Measurements from ENCODE around the gene LITAF.
"Not testable (repeated sequence)": the region's sequence is repeated elsewhere in the genome, so short reads cannot be mapped to it uniquely, and the experiment has no call there.

LITAF gene

DNA sequence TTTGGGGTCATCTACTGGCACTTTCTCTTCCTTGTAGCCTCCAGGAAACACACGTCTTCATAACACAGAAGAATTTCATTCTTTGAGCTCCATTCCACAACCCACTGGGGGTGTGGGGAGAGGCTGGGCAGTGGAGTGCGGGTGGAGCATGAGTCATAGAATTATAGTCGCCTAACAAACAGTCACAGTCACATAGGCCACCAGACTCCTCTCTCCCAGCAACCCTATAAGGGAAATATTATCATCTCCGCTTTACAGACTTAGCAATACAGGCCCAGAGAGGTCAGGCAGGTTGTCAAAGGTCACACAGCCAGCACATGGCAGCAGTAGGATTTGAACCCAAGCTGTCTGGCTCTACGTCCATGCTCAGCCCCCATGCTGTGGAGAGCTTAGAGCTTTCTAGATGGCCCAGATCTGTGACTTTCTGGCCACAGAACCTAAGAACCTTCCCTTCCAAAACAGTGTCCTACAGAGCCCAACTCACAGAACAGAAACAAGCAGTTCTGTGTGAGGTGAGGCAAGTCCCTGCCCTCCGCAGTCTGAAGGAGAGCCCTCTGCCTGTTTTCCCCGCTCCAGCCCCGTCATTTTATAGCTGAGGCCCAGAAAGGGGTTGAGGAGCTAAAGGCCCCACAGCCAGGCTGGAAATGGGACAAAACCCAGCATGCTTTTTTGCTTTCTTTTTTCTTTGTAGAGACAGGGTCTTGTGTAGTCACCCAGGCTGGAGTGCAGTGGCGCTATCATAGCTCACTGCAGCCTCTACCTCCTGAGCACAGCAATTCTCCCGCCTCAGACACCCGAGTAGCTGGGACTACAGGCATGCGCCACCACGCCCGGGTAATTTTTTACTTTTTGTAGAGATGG, 10.7 kb upstream of the LITAF start:
- DNase-seq, result no peak

DNA sequence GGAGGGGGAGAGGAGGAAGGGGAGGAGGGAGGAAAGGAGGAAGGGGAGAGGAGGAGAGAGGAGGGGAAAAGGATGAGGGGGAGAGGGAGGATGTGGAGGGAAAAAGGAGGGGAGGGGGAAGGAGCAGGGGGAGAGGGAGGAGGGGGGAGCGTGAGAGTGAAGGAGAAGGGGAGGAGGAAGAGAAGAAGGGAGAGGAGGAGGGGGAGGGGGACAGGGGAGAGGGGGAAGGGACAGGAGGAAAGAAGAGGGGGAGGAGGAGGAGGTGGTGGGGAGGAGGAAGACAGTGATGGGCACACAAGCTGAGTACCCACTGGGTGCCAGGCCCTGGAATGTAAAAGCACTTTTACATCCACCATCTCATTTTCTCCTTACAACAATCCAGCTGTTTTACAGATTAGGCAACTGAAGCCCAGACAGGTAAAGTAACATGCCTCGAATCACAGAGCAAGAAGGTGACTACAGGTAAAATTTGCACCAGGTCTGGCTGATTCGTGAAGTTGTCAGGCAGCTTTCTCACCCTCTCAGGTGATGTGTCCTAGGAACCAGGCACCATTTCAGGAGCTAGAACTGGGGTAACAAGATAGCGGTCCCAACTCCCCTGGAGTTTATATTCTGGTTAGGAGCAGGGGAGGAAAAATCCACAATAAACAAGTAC, 10.0 kb upstream of the LITAF start:
- no peak for DNase-seq

DNA sequence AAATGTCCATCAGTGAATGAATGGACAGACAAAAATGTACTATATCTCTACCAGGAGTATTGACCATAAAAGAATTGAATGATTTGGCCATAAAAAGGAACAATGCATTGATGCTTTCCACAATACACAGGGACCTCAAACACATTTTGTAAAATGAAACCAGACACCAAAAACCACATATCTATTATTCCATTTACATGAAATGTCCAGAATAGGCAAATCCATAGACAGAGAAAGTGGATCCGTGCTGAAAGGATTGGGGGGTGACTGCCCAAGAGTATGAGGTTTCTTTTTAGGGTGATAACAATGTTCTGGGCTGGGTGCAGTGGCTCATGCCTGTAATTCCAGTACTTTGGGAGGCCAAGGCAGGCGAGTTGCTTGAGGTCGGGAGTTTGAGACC, 6.9 kb upstream of the LITAF start:
- DNase-seq, result no peak

DNA sequence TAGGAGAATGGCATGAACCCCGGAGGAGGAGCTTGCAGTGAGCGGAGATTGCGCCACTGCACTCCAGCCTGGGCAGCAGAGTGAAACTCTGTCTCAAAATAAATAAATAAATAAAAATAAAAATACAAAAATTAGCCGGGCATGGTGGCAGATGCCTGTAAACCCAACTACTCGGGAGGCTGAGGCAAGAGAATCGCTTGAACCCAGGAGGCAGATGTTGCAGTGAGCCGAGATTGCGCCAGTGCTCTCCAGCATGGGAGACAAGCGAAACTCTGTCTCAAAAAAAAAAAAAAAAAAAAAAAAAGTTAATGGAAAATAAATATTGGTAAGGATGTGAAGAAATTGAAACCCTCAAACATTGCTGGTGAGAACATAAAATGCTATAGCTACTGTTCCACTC, 6.4 kb upstream of the LITAF start:
- DNase-seq, result not testable (repeated sequence)

DNA sequence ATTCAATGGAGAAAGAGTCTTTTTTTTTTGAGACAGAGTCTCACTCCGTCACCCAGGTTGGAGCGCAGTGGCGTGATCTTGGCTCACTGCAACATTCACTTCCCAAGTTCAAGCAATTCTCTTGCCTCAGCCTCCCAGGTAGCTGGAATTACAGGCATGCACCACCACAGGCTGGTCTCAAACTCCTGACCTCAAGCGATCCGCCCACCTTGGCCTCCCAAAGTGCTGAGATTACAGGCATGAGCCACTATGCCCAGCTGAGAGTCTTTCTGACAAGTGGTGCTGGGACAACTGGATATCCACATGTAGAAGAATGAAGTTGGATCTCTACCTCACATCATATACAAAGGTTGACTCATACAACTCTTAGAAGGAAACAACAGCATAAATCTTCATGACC, 4.9 kb upstream of the LITAF start:
- not testable (repeated sequence) for DNase-seq

DNA sequence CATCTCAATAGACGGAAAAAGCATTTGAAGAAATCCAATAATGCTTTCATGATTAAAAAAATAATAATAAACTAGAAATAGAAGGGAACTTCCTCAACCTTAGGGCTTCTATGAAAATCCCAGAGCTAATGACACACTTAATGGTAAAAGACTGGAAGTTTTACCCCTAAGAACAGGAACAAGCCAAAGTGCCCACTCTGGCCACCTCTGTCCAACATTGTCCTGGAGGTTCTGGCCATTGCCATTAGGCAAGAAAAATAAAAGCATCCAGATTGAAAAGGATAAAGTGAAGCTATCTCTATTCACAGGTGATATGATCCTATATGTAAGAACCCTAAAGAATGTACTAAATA, 2.5 kb upstream of the LITAF start:
- DNase-seq, result no peak

DNA sequence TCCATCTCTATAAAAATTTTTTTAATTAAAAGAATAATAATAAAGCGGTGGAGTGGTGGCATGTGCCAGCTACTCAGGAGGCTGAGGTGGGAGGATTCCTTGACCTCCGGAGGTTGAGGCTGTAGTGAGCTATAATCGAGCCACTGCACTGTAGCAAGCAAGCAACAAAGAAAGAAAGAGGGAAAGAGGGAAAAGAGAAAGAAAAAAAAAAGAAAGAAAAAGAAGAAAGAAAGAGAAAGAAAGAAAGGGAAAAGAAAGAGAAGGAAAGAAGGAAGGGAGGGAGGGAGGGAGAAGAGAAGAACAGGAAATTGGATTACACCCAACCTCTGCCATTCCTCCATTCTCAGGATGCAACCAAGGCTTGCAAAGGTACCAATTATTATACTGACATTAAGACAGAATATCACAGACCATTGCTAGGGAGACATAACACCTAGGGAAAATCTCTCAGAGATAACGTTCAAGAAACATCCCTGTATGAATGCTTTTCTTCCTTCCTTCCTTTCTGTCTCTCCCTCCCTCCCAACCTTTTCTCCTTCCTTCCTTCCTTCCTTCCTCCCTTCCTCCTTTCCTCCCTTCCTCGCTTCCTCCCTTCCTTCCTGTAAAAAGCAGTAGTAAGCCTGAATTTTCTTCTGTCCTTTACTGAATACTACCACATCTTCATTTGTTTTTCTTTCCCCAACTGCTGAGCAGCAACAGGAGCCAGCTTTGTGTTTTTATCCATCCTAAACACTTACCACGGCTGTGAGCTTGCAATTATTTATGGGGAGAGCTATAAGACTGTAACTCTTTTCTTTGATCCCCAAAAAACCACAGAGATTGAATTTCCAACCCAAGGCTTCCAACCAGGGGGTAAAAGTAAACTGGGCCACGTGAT, 1.8 kb upstream of the LITAF start:
- no peak for DNase-seq

DNA sequence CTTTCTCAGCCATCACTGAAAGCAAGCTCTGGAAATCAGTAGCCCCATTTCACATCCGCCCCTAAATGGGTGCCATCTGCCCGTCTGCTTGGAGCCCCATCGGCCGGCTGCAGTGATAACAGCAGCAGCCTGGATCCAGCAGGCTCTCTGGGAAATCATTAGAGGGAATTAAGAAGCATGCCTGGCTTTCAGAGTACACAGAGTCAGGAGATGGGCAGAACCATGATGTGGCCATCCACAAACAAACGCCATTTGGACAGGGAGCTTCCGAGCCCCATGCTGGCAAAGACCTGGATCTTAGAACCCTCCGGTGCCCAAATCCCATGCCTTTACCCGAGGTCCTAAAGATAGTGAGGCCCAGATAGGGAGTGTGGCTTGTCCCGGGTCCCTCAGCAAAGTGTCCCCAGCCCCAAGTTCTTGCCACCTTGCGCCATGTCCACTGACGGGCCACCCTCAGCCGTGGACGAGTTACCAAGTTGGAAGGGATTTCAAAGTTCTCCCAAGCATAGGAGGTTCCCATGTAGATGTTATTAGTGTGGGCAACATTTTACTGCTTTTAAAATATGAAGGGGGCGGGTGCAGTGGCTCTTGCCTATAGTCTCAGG, 1.0 kb upstream of the LITAF start:
- DNase-seq, result no peak

DNA sequence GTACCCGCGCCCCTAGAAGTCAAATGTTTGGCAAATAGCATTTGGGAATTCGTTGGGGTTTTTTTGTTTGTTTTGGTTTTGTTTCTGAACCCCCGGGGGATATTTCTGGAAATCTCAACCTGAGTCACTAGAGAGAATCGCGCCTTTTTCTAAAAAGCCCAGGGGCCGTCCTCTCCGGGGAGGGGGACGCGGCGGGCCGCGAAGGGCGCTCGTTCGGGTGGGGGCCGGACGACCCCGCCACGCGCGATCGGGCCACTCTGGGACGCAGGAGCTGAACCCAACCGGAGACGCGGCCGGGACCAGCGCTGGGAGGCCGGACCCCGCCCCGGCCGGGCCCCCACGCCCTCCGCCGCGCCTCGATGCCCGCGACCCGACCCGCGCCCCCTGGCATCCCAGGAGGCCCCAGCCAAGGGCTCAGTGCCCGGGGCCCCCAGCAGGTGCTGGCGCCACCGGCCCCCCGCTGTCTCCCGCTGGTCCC, 302 bp downstream of the LITAF start:
- no peak for DNase-seq

DNA sequence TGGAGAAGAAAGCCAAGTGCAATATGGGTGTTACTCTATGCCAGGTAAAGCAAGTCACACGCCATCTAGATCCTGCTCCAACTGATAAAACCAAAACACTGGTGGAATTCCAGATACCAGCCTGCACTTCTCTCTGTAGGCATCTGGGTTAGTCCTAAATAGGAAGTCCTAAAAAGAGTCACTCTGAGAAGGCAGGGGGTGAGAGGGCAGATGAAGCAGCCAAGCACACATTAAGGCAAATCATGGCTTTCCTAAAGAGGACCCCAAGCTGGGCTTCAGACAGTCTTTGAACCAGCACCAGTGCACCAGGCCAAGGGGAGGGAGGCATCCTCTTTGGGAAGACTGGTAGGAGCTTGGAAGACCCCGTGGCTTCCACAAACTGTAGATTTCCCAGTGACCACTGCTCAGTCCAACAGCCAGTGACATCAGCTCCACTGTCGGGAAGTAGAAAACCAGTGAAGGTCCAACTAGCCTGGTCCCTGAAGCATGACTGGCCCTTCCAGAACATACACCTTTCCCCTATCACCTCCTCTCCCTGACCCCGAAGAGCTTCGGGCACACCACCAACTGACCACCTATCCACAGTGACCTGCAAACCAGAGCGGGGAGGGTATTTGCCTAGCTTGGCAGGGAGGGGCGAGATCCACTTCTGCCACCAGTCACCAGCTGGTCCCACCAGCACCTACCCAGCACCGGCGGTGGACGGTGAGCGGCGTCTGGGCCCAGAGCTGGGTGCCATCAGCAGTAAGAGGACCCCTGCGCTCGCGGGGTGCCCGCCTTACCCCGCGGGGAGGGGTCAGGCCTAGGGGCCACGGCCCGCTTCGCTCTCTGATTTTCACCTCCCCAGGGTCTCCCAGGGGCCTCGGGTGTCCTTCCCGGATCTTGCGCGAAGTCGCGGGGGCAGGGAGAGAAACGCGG, 1.0 kb downstream of the LITAF start:
- no peak for DNase-seq

DNA sequence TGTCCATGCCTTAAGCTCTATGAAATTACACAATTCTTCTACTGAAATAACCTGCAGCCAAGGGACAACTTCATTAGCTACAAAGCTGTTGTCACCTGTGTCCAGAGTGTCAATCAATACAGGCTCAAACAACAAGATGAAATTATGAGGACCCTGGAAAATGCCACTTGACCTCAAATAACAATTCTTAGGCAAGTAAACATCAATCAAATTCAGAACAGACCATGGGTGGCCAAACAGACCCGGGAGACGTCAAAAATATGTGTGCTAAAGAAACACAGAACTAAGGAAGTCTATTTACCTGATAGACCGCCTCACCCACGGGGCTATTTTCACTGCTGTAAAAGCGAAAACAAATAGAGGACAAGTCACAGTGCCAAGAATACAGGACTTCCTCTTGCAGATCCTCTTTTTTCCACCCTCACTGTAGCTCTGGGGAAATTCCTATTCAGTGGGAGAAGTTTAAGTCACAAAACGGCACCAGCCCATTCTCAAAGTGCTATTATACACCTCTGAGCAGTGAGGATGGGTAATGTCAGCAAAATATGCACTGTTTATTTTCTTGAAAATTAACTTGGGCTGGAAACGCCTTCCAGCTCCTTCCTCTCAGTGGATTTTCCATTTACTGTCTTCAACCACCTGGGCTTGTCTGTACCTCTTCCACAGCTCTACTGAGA, 2.7 kb downstream of the LITAF start:
- DNase-seq, result peak; percentile 26

DNA sequence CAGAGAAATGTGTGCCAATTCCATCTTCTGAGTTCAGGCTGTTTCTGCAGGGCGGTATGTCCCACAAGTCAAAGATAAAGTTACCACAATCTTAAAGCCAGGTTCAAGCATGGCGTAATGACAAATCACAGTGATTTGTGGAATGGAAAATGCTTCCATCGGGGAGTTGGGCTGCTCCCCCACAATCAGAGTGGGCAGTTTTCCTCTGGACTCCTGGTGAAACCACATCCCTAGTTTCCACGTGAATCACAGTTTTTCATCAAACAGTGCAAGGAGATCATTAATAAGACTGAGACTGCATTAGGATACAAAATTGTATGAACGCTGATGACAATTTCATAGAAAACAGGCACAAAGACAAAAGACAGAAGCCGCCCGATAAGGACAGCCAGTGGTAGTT, 3.6 kb downstream of the LITAF start:
- DNase-seq, result no peak

DNA sequence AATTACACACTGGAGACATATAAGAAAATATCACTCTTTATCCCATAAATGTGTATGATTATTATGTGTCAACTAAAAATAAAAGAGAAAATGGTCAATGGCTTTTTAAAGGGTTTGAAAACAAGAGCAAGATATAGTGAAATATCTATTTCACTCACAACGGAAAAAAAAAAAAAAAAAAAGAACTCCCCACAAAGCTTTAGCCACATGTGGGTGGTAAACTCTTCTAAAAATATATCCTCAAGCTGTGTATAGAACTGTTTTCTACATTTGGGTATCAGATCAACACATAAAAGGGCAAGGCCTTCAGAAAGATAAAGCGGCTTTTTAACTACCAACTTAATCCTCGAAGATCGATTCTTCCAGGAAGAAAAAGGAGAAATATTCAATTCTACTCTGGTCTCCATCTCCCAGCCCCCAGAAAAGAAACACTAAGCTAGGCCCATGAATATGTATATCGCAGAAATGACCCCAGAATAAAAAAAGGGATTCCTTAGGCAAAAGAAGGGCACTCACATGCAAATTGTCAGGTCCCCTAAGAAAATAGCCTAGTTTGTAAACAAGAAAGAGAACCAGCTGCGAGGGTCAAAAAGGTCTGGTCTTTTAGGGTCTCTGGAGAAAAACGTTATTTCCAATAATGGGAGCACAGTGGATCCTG, 4.4 kb downstream of the LITAF start:
- DNase-seq, result no peak

DNA sequence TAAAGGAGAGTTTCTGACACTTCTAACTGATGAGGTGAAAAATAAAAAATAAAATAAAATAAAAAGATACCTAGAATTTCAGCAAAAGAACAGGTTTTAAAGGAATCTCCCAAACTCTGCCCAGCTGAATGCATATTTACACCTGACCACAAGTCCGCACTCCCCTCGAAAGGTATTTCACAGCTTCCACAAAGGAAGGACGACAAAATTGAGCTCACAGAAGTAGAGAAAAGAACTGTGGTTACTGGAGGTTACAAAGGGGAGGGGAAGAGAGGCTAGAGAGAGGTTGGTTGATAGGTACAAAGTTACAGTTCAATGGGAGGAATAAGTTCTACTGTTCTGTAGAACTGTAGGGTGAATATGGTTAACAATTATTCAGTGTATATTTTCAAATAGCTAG, 5.0 kb downstream of the LITAF start:
- no peak for DNase-seq

DNA sequence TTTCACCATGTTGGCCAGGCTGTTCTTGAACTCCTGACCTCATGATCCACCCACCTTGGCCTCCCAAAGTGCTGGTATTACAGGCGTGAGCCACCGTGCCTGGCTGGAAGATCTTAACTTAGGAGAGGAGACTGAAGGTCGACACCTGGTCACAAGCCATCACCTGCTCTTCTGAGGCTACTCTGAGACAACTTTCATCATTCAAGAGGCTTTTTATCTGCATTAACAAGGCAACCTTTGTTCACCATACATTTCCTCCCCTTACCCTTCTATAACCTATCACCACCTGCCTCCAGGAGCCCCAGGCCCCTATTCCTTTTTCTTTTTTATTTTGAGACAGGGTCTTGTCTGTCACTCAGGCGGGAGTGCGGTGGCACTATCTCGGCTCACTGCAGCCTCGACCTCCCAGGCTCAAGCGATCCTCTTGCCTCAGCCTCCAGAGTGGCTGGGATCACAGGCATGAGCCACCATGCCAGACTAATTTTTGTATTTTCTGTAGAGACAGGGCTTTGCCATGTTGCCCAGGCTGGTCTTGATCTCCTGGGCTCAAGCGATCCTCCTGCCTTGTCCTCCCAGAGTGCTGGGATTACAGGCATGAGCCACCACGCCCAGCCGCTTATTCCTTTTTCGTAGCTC, 6.2 kb downstream of the LITAF start:
- no peak for DNase-seq

DNA sequence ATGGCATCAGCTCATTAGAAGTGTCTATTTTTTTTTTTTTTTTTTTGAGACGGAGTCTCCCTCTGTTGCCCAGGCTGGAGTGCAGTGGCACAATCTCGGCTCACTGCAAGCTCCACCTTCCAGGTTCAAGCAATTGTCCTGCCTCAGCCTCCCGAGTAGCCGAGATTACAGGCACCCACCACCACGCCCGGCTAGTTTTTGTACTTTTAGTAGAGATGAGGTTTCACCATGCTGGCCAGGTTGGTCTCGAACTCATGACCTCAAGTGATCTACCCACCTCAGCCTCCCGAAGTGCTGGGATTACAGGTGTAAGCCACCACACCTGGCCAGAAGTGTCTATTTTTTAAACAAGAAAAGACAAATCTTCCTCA, 9.4 kb downstream of the LITAF start:
- not testable (repeated sequence) for DNase-seq

DNA sequence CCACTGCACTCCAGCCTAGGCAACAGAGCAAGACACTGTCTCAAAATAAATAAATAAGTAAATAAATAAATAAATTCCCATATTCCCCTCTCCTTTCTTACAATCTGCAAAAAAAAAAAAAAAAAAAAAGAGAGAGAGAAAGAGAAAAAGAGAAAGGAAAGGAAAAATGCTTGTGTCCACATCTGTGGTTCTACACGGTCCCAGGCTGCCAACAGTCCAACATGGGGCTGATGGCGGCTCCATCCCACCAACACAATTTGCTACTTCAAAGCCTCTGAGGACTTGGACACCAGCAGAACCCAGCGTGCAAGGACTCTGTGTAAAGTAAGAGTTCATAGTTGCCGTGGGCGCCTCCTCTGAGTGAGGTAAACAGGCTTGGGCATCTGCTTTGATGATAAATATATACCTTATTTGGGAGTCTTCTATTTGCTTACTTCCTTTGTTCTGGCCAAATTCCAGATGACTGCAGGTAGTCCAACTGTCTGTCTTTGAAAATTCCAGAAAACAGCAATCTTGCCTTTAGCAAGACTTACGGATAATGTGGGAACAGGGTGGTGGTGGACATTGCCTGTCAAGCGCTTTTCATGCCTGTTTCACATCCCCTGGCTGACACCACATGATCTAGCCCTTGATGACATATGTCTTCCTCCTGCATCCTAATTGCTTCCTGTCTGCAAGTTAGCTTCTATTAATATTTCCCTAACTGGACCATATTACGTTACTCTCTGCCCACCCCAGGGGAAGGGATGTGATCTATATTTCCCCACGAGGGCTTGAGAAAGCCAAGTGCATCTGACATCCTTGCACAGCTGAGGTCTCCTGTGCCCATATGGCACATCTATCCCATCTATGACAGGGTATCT, 10.1 kb downstream of the LITAF start:
- DNase-seq, result no peak

DNA sequence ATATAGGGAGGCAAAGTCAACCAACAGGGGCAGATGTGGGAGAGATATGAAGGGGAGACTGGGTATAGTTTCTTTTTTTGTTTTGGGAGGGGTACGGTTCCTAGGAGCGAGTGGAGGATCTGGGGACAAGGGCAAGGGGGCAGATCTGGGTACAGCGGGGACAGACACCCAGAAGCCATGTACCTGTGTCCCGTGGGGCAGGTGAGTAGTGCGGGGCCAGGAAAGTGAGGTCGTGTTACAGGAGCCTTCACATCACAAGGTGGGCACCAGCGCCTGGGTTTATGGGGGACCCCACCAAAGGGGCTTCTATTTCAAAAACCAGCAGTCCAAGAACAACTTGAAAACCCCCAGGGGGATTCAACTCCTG, 11.5 kb downstream of the LITAF start:
- DNase-seq, result no peak

DNA sequence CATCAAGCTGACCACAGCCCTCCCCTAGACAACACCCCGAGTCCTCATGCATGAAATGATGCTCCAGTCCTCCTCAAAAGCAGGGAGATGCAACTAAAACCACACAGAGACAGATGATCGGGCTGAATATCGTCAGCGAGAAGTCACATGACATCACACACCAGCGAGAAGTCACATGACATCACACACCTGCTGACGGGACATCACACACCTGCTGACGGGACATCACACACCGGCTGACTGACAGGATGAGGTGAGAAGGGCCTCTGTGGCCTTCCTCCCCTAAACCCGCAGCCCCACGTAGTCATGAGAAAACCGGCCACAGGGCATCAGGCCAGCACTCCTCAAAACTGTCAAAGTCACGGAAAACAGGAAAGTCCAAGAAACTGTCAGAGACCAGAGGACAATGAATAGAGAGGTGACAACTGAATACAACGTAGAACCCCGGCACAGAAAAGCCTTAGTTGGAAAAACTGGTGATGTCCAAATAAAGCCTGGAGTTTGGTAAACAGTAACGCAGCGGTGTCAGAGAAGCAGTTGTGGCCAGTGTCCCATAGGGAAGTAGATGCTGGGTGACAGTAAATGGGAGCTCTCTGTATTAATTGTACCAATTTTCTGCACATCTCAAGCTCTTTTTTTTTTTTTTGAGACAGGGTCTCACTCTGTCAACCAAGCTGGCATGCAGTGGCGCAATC, 14.3 kb downstream of the LITAF start:
- DNase-seq, result peak; percentile 8

Data from NCI-H2227 treated with DMSO at 0.1 percent for 48 hours (cell line).